Endothelial cell of umbilical vein (primary cell): ENCODE data around the gene GAS1. TPM values are rescaled to one million over a fixed set of nuclear protein-coding genes. Genes with fewer than 3 reads are reported as not detected.

Experiments
- BruUV-seq: library from RNA; stranded (reverse); fragments of 400-500 nt; replicated peaks from 2 replicates; lab custom pipeline; 2021; lab: Mats Ljungman, UMichigan
- CTCF ChIA-PET: fragments of 300-600, 350-600 bp; sonication (Branson Sonifier 250); formaldehyde crosslinking; loops from one replicate; lab custom pipeline; 2021; ENCODE audit warnings: antibody characterized with exemption, inconsistent platforms; lab: Charles Lee
- POLR2A ChIA-PET: fragments of 300-600, 350-600 bp; sonication (Branson Sonifier 250); formaldehyde crosslinking; loops from one replicate; lab custom pipeline; 2021; ENCODE audit warnings: antibody characterized with exemption, inconsistent platforms; lab: Charles Lee
- DNase-seq: peaks from one replicate; pipeline ENCODE4 v3.0.0-alpha.2; 2011; ENCODE audit warnings: low read depth, low spot score
- FAIRE-seq: peaks from 2 replicates; lab custom pipeline; 2011; peaks lifted over from hg19 to GRCh38; lab: Jason Lieb, UNC
- H2AFZ ChIP-seq: 2 replicates; pipeline ENCODE4 v1.6.0; 2012; ENCODE audit warnings: low read depth, low read length, control low read depth, inconsistent platforms
- H3K27ac ChIP-seq: 2 replicates; pipeline ENCODE4 v1.5.1; 2011; ENCODE audit warnings: low read depth, mild to moderate bottlenecking, control low read depth, low read length, moderate library complexity; ENCODE audit not compliant: insufficient read depth
- H3K27me3 ChIP-seq, 2 experiments: 2 replicates each; pipeline versions ENCODE4 v1.6.0 to v1.6.1; 2011; ENCODE audit warnings: low read length in 2 of 2, mixed read lengths in 1 of 2; ENCODE audit not compliant: control insufficient read depth in 2 of 2, insufficient read depth in 2 of 2
- H3K36me3 ChIP-seq, 2 experiments: 2 replicates in 1 of 2; 3 replicates in 1 of 2; pipeline ENCODE4 v1.5.1; 2011; ENCODE audit warnings: low read length in 2 of 2, mild to moderate bottlenecking in 1 of 2, moderate library complexity in 1 of 2; ENCODE audit not compliant: control insufficient read depth in 2 of 2, insufficient read depth in 2 of 2; ENCODE audit errors: extremely low read depth in 1 of 2
- H3K4me1 ChIP-seq: 3 replicates; pipeline ENCODE4 v1.5.1; 2011; ENCODE audit warnings: mild to moderate bottlenecking, low read length; ENCODE audit not compliant: control insufficient read depth, insufficient read depth; ENCODE audit errors: extremely low read depth
- H3K4me2 ChIP-seq: 2 replicates; pipeline ENCODE4 v1.6.1; 2011; ENCODE audit warnings: low read length, control low read depth, mixed read lengths; ENCODE audit not compliant: insufficient read depth
- H3K4me3 ChIP-seq, 3 experiments: fragments of 200-600 bp in 1 of 3; sonication (generic), shearing (Covaris generic) in 1 of 3; replicated peaks in 1 of 3; 2 replicates each; pipeline ENCODE4 v1.5.1; 2011 to 2016; ENCODE audit warnings: control low read depth in 3 of 3, low read length in 3 of 3, mild to moderate bottlenecking in 2 of 3, inconsistent platforms in 1 of 3, low read depth in 1 of 3, moderate library complexity in 1 of 3; ENCODE audit not compliant: insufficient read depth in 1 of 3
- H3K79me2 ChIP-seq: 2 replicates; pipeline ENCODE4 v1.6.0; 2012; ENCODE audit warnings: low read length, inconsistent platforms; ENCODE audit not compliant: control insufficient read depth, insufficient read depth
- H3K9ac ChIP-seq: replicated peaks from 2 replicates; pipeline ENCODE3; 2011; ENCODE audit warnings: low read length, control low read depth; ENCODE audit not compliant: insufficient read depth; ENCODE audit errors: extremely low read depth
- H3K9me1 ChIP-seq: replicated peaks from 3 replicates; pipeline ENCODE4 v1.6.0; 2011; ENCODE audit warnings: mild to moderate bottlenecking, low read length; ENCODE audit not compliant: control insufficient read depth, insufficient read depth; ENCODE audit errors: extremely low read depth
- H3K9me3 ChIP-seq: replicated peaks from 2 replicates; pipeline ENCODE4 v1.5.1; 2012; ENCODE audit warnings: low read length, inconsistent platforms; ENCODE audit not compliant: control insufficient read depth, insufficient read depth
- H4K20me1 ChIP-seq: replicated peaks from 2 replicates; pipeline ENCODE3; 2011; ENCODE audit warnings: mild to moderate bottlenecking, low read length; ENCODE audit not compliant: control insufficient read depth, insufficient read depth; ENCODE audit errors: extremely low read depth
- CTCF ChIP-seq, 2 donors: IDR thresholded peaks; 1 replicate in 1 of 2; 2 replicates in 1 of 2; pipeline ENCODE4 v1.5.1; 2011; ENCODE audit warnings: low read length in 2 of 2, mild to moderate bottlenecking in 2 of 2, moderate library complexity in 2 of 2, control low read depth in 1 of 2, inconsistent platforms in 1 of 2, low read depth in 1 of 2; ENCODE audit not compliant: insufficient read depth in 1 of 2; ENCODE audit errors: extremely low read depth in 1 of 2
- EZH2 ChIP-seq: IDR thresholded peaks from 2 replicates; pipeline ENCODE4 v1.6.1; 2012; ENCODE audit warnings: borderline replicate concordance, low read depth, mild to moderate bottlenecking, moderate library complexity, low read length, inconsistent platforms; ENCODE audit not compliant: severe bottlenecking
- FOS ChIP-seq: IDR thresholded peaks from 2 replicates; pipeline ENCODE4 v1.6.1; 2011; ENCODE audit warnings: mild to moderate bottlenecking, low read length, moderate library complexity, borderline replicate concordance; ENCODE audit not compliant: insufficient read depth
- GATA2 ChIP-seq: IDR thresholded peaks from 2 replicates; pipeline ENCODE4 v1.7.0; 2011; ENCODE audit warnings: low read depth, mild to moderate bottlenecking, moderate library complexity, mixed read lengths, low read length; ENCODE audit not compliant: insufficient read length, insufficient read depth
- JUN ChIP-seq: IDR thresholded peaks from 2 replicates; pipeline ENCODE4 v1.6.1; 2011; ENCODE audit warnings: borderline replicate concordance, low read depth; ENCODE audit not compliant: insufficient read length, insufficient read depth
- MAX ChIP-seq: IDR thresholded peaks from 2 replicates; pipeline ENCODE4 v1.6.1; 2011; ENCODE audit not compliant: insufficient read depth, insufficient read length
- MYC ChIP-seq: IDR thresholded peaks from one replicate; pipeline ENCODE4 v1.6.1; 2011; ENCODE audit warnings: mild to moderate bottlenecking, low read depth, low read length
- POLR2A ChIP-seq: IDR thresholded peaks from 2 replicates; pipeline ENCODE4 v1.6.1; 2012; ENCODE audit warnings: low read depth, mild to moderate bottlenecking, control low read depth, low read length
- POLR2AphosphoS5 ChIP-seq: IDR thresholded peaks from 2 replicates; pipeline ENCODE4 v1.6.1; 2012; ENCODE audit warnings: low read depth, mild to moderate bottlenecking, control low read depth, low read length, moderate library complexity; ENCODE audit not compliant: insufficient read depth
- dilution Hi-C: fragments of 300-500 bp; cut with MboI; formaldehyde crosslinking; loops from one replicate; pipeline ENCODE4 v1.15.0; 2019; ENCODE audit warnings: low sequenced_read_pairs; ENCODE audit not compliant: extremely low pct_ligation_motif_present
- intact Hi-C: fragments of 100-400 bp; cut with micrococcal nuclease; formaldehyde crosslinking; loops from one replicate; pipeline ENCODE4 v1.10.0; 2022
- polyA plus RNA-seq, 4 experiments: library from polyadenylated mRNA; depleted of rRNA in 3 of 4; stranded (reverse) in 3 of 4; unstranded in 1 of 4; fragments of >200 nt; gene quantifications; 2 replicates each; pipeline versions ENCODE4 v1.2.1 to v1.2.3, GENCODE V29; 2011 to 2012; ENCODE audit warnings: missing spikeins in 1 of 4
- total RNA-seq: library from RNA; stranded (reverse); gene quantifications from 2 replicates; pipeline ENCODE4 v1.2.3, GENCODE V29; 2021

GAS1 gene
- total and polyA plus RNA-seq, 2 donors (not counting 3 experiments of a cell fraction or from before 2014, with no cell fraction given) = 0.06 to 0.15 TPM

GRCh38 chr9:86907346-86907745, 40.0 kb downstream of the GAS1 start:
- BruUV-seq = no TSS peak
- Histone ChIP-seq H4K20me1 (no peaks in the 10 kb centered on the region), H3K4me1 (no peaks in the 10 kb centered on the region), H3K27ac (no peak overlapping the region), H3K27me3 (no peaks in the 10 kb centered on the region), H3K9me3 (no peaks in the 10 kb centered on the region), H3K79me2 (no peaks in the 10 kb centered on the region), H3K4me3 (no peak overlapping the region), H3K4me2 (no peak overlapping the region), H3K9me1 (no peaks in the 10 kb centered on the region), H2AFZ (no peak overlapping the region), H3K36me3 (no peaks in the 10 kb centered on the region), H3K9ac (no peak overlapping the region)
- DNase-seq (no peak), FAIRE-seq (no peak)
- TF ChIP-seq POLR2A = no peak
- TF ChIP-seq FOS = no peak
- no peak for TF ChIP-seq JUN
- TF ChIP-seq POLR2AphosphoS5 = no peak
- dilution Hi-C loops = no loop called here
- ChIA-PET POLR2A (no interaction called here), CTCF (no interaction called here)
- intact Hi-C loops = no loop called here

- ChIA-PET CTCF (no interaction called here), POLR2A (no interaction called here)
- Histone ChIP-seq H3K27ac (no peak overlapping the region), H3K27me3 (no peaks in the 10 kb centered on the region), H3K36me3 (no peaks in the 10 kb centered on the region), H3K4me2 (no peak overlapping the region), H3K9me1 (no peaks in the 10 kb centered on the region), H3K9me3 (no peaks in the 10 kb centered on the region), H4K20me1 (no peaks in the 10 kb centered on the region), H2AFZ (no peak overlapping the region), H3K79me2 (no peaks in the 10 kb centered on the region), H3K4me3 (no peak overlapping the region), H3K4me1 (no peaks in the 10 kb centered on the region), H3K9ac (no peak overlapping the region)
- BruUV-seq = no TSS peak
- DNase-seq (no peak), FAIRE-seq (no peak)
- TF ChIP-seq GATA2 = no peak
- TF ChIP-seq FOS = no peak
- TF ChIP-seq MAX = no peak
- no peak for TF ChIP-seq MYC
- no peak for TF ChIP-seq EZH2
- TF ChIP-seq POLR2A = no peak
- TF ChIP-seq JUN = no peak
- TF ChIP-seq CTCF (IDR thresholded peaks at IDR 0.05; ENCODE audit: extremely low read depth in 1 of 2, insufficient read depth in 1 of 2, low read depth in 1 of 2, low read length in 2 of 2) = no peak
- TF ChIP-seq POLR2AphosphoS5 = no peak
- dilution Hi-C loops = no loop called here
- intact Hi-C loops = no loop called here
These were observed 43.6 kb downstream of the GAS1 start for GRCh38 chr9:86903734-86904085.
